HG02623 (cell line): ENCODE results near the gene TRIM7.
"Not testable (repeated sequence)": the region's sequence is repeated elsewhere in the genome, so short reads cannot be mapped to it uniquely, and the experiment has no call there.

Experiments
- ATAC-seq: cut with Tn5 transposase; IDR thresholded peaks from one replicate; pipeline ENCODE4 v1.9.1; 2021; ENCODE audit warnings: moderate library complexity; ENCODE audit not compliant: unreplicated experiment

Gene TRIM7

DNA sequence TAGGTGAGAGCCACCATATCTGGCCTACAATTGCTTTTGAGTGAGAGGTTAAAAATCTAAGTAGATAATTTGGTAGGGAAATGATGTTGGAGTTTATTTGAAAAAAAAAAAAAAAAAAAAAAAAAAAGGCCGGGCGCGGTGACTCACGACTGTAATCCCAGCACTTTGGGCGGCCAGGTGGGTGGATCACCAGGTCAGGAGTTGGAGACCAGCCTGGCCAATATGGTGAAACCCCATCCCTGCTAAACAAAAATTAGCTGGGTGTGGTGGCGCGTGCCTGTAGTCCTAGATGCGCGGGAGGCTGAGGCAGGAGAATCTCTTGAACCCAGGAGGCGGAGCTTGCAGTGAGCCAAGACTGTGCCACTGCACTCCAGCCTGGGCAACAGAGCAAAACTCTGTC is 9.3 kb upstream of the TRIM7 start:
- not testable (repeated sequence) for ATAC-seq

DNA sequence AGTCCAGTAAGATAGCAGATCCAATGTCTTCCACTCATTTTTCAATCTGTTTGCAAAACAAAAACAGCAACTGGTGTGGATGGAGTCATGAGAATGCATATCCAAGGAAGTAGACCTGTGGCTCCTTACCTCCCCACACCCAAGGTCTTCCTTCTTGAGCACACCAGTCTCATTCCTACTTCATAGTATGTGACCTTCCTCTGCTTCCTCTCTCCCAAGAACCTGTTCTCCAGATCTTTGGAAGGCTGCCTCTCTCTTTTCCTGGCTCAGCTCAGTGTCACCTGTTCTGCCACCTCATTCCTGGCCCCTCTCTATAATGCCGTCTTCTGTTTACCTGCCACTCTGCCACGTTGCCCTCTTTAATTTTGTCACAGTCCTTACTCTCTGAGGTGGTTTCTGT is 7.9 kb upstream of the TRIM7 start:
- no peak for ATAC-seq

DNA sequence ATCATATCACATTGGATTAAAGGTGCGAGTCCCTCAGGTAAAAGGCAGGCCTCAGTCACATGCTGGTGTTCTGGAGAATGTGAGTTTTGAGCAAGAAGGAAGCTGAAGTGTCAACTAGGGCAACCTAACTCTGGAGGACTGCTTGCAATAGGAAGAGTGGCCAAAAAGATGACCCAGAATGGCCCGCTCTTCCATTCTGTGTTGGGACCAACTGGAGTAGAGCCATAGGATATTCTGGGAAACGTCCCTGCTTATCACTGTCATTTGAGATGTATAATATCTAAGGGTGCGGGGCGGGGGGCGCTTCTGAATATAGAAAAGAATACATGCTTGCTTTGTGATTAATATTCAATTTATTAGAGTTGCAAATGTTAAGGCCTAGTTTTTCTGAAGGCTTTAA is 7.1 kb upstream of the TRIM7 start:
- no peak for ATAC-seq

DNA sequence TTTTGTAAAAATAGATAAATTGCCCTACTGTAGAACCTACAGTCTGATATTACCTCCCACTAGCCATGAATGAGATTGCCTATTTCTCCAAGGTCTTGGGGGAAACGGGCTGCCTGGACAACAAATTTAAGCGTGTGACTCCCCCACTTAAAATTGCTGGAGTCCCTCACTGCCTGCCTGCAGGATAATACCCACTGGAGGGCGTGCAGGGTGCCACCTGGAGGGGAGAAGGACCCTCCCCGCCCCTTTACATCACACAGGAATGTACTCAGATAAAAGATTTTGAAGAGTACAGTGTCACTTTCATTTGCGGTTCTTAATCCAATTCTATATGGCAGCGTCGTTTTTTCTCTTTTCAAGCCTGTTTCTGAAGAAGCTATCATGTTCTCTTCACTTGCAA is 6.2 kb upstream of the TRIM7 start:
- ATAC-seq: no peak

DNA sequence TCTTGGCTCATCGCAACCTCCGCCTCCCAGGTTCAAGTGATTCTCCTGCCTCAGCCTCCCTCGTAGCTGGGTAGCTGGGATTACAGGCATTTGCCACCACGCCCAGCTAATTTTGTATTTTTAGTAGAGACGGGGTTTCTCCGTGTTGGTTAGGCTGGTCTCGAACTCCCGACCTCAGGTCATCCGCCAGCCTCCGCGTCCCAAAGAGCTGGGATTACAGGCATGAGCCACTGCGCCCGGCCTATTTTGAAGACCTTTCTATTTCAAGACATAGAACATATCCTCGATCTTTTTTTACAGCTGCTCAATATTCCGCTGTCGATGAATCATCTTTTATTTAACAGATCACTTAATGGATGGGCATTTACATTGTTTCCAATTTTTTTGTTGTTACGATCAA is 5.7 kb upstream of the TRIM7 start:
- not testable (repeated sequence) for ATAC-seq

DNA sequence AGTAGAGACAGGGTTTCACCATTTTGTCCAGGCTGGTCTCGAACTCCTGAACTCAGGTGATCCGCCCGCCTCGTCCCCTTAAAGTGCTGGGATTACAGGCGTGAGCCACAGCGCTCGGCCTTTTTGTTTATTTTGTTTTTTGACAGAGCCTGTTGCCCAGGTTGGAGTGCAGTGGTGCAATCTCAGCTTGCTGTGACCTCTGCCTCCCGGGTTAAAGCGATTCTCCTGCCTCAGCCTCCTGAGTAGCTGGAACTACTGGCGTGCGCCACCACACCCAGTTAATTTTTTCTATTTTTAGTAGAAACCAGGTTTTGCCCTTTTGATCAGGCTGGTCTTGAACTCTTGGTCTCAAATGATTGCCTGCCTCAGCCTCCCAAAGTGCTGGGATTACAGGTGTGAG is 5.2 kb upstream of the TRIM7 start:
- not testable (repeated sequence) for ATAC-seq

DNA sequence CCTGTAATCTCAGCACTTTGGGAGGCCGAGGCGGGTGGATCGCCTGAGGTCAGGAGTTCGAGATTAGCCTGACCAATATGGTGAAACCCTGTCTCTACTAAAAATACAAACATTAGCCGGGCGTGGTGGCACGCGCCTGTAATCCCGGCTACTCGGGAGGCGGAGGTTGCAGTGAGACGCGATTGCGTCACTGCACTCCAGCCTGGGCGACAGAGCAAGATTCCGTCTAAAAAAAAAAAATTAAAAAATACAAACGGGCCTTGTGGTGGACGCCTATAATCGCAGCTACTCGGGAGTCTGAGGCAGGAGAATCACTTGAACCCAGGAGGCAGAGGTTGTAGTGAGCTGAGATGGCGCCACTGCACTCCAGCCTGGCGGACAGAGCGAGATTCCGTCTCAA is 4.0 kb upstream of the TRIM7 start:
- ATAC-seq: not testable (repeated sequence)

DNA sequence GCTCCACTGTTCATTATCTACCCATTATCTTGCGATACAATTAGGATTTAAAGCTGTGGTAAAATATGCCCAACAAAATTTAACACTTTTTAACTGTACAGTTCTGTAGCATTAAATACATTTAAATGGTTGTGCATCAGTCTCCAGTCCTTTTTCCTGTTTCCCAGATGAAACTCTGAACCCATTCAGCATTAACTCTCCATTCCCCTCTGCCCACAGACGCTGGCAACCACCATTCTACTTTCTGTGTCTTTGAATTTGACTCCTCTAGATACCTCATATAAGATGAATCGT is 2.9 kb upstream of the TRIM7 start:
- no peak for ATAC-seq

DNA sequence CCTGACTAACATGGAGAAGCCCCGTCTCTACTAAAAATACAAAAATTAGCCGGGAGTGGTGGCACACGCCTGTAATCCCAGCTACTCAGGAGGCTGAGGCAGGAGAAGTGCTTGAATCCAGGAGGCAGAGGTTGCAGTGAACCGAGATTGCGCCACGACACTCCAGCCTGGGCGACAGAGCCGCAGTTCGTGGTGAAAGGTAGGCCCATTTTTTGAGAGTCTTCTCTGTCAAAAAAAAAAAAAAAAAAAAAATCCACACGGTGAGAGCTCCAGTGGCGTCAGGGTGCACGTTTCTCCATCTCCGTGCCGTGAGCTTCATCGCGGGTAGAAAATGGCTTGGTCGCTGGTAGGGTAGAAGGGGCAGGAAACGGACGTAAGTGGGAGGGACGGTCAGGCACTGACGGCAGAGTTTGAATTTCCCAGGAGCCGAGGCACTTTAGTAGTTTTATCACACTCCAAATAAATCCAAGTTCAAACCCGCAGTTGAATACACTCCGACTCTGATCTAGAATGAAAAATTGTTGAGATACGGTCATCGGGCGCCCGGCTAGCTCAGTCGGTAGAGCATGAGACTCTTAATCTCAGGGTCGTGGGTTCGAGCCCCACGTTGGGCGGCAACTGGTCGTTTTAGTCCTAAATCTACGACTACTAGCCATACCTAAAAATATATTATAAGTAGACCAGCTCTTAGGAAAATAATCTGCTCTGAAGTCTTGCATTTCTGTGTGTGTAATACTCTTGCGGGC is 2.4 kb upstream of the TRIM7 start:
- no peak for ATAC-seq

DNA sequence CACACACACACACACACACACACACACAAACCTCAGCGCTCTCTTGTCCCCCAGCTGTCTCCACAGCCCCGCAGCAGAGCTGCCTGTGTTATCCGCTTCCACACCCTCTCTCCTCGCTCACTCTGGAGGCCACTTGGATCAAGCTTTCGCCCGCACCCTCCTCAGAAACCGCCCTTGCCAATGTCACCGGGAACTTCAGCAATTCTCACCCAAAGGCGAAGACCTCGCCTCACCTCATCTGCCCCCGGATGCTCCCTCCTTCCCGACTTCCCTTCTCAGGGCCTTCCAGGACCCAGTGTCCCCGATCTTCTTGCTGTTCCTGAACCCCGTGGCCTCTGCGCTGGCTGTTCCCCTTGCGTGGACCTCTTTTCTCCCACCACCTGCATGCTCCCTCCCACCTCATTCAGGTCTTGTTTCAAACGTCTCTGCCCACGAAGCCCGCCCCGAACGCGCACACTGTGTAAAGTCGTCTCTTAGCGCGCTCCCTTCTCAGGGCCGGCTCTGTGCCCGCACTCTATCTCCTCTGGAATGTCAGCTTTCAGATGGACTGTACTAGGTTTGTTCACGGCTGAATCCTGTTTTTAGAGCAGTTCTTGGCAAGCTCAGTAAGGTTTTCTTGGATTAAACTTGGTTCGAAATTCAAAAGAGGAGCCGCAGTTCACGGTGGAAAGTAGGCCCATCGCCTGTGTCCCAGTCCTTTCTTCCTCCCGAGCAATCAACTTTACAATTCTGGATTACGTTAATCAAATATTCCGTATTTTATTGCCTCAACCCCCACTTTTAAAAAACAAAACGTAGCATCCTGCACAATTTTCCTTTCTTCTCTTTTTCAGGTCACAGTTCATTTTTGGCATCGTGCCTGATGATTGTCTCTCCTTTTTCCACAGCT is 1.0 kb upstream of the TRIM7 start:
- ATAC-seq: no peak

DNA sequence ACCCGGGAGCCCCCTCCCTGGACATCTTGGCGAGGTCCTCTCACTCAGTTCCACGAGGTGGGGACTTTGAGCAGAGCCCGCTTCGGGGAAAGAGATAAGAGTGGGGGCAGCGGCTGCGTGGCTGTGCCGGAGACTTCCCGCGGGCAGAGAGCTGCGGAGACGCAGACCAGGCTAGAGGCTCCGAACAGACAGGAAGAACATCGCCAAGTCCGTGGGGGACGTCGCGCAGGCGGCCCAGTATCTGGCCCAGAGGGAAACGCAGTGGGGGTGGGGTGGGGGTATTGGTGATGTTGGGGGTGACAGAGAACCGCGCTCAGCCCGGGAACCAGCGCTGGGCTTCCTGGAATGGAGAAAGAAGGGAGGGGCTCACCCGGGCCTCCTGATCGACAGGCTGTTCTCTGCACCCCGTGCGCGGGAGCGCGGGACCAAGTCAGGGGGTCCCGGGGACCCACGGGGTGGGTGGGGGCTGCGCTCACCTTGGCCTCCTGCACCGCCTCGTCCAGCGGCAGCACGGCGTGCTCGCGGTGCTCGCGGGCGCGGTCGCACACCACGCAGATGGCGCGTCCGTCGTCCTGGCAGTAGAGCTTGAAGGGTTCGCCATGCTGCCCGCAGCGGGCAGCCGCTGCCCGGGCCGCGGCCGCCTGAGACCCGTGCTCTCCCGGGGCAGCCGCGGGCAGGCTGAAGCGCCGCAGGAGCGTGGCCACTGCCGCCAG is 727 bp downstream of the TRIM7 start:
- ATAC-seq: no peak

DNA sequence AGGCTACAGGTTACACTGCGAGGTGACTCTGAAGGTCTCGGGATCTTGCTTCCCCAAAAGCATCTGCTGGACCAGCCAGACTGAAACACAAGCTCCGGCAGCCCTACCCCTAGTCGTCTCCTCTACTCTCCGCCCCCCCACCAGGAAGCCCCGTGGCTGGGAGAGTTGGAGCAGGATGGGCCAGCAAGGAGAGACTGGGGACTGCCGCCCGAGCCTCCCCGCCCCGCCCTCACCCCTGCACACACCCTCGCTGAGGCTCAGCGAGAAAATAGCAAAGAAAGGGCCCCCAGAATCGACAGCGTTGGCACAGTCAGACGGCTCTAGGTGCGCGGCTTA is 1.3 kb downstream of the TRIM7 start:
- no peak for ATAC-seq

DNA sequence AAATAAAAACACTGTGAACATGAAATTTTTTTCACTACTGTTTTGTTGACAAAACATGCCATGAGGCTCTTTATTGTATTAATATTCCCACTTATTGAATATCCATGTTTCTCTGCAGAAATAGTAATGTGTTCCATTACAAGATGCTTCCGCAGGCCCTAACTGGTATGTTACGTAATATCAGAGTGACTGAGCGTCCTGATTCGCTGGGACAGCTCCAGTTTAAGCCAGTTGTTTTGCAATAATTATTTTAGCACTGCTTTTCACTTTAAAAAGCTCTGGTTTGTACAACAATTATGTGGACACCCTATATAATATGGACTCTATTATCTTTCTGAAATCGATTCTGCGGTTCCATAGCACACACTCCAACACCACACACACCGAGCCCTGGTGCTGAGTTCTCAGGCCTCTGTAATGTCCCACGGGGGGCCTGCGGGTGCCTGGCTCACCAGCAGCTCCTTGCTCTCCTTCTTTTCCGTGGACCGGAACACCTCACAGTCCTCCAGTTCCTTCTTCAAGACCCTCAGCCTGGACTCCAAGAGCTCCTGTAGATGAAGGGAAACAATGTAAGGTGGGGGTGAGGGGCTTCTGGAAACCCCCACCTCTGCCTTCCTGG is 1.8 kb downstream of the TRIM7 start:
- no peak for ATAC-seq

DNA sequence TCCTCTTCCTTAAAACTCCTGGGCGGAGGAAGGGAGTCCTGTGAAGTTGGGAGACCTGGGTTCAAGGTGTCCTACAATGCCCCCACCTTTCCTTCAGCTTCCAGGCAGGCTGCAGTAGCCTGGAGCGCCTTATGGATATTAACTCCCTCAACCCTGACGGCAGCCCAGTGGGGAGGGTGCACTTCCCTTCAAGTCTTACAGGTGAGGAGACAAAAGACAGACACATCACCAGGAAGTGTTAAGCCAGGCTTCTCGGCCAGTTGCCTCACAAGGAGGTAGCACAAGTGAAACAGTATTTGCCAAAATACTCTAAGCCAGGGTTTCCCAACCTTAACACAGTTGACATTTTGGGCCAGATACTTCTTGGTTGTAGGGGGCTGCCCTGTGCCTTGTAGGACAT is 4.2 kb downstream of the TRIM7 start:
- no peak for ATAC-seq

DNA sequence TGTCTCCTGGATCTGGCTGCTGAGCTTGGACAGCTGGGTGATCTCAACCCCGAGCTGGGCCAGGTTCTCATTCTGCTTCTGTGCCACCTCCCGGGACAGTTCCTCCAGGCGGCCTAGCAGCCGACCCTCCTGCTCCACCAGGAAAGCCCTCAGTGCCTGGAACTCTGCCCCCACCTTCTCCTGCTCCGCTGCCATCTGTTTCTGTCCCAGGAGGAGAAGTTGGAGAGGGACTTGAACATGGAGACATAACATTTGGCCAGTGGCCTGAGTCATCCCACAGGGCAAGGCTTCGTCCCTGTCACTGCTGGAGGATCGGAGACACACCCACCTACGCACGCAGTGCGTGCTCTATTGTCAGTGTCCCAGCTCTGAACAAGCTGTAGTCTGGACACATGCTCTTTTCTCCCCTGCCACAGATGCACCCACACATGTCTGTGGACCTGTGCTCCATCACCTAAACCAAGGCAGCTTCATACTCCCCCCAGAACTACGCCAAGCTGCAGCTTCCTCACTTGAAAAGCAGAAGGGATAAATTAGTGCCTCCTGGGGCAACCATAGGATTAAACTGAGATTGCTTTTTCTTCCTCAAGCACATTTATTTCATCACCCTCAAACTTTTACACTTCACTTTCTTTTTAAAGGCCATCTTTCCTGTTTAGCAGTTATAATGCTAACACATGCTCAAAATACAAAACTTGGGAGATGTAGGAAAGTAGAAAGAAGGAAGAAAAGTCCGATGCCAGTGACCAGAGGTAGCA is 4.9 kb downstream of the TRIM7 start:
- no peak for ATAC-seq

DNA sequence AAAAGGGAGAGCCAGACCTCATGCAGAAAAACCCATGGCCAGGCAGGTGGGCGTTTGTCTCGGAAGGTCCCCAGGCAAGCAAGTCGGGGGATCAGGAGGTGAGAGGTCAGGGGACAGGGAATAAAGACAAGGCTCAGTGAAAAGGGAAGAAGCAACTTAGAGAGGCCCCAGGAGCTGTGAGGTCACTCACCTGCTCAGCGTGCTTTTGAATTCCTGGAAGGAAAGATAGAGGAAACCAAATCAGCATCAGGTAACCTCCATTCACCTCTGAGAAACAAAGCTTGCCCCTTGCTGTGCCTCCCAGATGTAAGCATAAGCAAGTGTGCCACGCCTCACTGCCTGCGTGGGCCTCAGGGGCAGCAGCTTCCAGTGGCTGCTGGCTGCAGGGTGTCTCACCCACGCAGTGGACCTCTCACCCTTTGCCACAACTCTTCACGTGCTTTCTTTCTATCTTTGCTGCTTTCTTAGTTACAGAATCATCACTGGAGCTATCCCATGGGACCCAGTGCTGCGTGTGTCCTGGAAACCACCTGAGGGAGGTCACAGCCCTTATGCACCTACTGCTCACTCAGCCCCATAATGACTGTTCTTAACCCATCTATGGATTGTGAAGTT is 6.0 kb downstream of the TRIM7 start:
- ATAC-seq: peak; percentile 77

DNA sequence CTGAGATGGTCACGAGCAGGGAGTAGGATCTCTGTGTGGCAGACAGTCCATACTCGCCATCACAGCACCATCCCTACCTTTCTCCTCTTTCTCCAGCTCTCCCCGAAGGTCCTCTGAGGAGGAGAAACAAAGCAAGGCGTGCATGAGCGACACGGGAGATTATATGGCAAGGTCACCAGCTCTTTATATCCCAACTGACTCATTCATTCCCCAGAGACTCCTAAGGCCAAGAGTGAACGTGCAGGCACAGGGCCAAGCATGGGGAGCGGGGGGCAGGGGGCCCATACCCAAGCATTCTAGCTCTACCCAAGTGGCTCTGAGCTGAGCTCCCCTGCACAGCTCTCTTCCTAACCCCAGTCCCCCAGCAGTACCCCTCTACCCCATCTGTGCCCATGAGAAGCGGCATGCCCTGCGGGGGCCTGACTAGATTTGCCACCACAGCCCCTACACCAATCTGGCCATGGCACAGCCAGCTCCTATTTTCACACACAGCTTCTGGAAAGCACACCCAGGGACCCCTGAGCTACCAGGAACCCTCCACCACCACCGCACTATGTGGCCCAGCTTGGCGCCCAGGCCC is 6.8 kb downstream of the TRIM7 start:
- no peak for ATAC-seq

DNA sequence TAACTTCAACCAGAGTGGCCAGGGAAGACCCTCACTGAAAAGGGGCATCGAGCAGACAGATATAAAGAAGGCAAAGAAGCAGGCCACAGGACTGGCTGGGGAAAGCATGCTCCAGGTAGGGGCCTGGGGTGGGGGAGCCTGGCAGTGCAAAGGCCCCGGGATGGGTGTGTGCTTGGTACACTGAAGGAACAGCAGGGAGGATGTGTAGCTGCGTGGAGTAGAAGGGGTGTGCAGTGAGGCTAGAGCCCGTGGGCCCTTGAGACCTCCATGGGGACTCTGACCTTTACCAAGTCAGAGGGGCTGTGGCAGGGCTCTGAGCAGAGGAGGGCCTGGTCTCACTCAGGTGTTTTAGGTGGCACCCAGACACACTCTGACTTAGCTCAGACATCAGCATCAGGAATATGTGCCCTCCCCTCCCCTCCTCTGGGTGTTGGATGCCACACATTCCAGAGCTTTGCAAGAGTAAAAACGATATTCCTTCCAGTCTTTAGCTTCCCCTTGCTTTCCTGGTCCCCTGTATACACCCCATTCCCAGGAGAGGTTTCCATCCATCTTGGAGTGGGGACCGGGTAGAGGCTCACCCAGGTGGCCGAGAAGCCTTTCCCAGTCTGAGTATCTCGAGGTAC is 7.6 kb downstream of the TRIM7 start:
- ATAC-seq: no peak

DNA sequence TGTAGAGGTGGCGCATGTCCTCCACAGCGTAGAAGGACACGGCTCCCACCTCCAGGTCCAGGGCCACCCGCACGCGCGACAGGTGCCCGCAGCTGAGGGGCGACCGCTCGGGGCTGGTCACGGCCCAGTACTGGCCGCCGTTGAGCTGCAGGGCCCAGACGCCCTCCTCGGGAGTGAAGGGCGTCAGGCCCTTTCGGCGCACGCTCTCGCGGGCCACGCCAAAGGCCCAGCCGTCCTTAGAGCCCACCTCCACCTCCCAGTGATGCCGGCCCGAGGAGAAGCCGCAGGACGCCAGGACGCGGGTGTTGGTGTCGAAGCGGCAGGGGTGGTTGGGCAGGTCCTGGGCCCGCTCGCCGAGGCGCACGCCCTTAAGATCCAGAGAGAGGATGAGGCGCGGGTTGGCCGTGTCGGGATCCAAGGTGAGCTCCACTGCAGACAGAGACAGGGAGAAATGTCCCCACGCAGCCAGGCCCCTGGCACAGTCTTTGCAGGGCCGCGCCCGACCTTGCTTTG is 9.7 kb downstream of the TRIM7 start:
- ATAC-seq: no peak
